ENCODE results near the gene SERPINB11. TPM values are rescaled to one million over a fixed set of nuclear protein-coding genes. Genes with fewer than 3 reads are reported as not detected.
A peak's percentile ranks its signal among the peaks of the same experiment; 100 is the strongest.

Gene SERPINB11
- polyA plus RNA-seq, 1 experiment = not detected

DNA sequence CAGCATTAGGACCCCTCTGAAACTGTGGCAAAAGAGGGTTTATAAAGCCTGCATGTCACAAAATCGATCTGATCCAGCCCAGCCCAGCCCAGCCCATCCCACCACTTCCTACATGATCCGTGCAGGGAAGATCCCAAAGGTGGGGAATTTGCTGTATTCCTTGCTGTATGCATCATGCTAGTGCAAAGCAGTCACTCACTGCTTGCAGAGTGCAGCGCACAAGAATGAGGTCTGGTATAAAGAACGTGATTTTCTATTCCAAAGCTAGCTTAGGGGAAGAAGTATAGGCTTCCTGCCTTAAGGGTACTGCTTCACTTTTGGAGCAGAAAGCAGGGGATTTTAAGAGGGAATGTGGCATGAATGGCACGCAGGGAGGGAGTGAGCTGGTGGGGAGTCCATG lies 18.9 kb upstream of the SERPINB11 start:
- no peak for DNase-seq (ENCODE audit: low read depth, low spot score)
- Histone ChIP-seq H3K9me3 (ENCODE audit: control insufficient read depth, insufficient read depth, low read length) (no peaks in the 10 kb centered on the region), H3K4me3 (ENCODE audit: low read depth, low read length) (no peak overlapping the region), H3K27ac (ENCODE audit: low read depth, low read length) (peak overlapping the region; percentile 59), H3K27me3 (ENCODE audit: control insufficient read depth, insufficient read depth, low read length) (no peaks in the 10 kb centered on the region)
- ChIA-PET POLR2A (no interaction called here), CTCF (interaction anchor here (0.9 to 2.1 kb wide), 2 partner anchors 165 to 173 kb away, joined by 3 to 8 read pairs; no protein-coding TSS in a partner anchor)
- TF ChIP-seq, protein P1, sequence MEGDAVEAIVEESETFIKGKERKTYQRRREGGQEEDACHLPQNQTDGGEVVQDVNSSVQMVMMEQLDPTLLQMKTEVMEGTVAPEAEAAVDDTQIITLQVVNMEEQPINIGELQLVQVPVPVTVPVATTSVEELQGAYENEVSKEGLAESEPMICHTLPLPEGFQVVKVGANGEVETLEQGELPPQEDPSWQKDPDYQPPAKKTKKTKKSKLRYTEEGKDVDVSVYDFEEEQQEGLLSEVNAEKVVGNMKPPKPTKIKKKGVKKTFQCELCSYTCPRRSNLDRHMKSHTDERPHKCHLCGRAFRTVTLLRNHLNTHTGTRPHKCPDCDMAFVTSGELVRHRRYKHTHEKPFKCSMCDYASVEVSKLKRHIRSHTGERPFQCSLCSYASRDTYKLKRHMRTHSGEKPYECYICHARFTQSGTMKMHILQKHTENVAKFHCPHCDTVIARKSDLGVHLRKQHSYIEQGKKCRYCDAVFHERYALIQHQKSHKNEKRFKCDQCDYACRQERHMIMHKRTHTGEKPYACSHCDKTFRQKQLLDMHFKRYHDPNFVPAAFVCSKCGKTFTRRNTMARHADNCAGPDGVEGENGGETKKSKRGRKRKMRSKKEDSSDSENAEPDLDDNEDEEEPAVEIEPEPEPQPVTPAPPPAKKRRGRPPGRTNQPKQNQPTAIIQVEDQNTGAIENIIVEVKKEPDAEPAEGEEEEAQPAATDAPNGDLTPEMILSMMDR (IDR thresholded peaks at IDR 0.05; ENCODE audit: low read depth, low read length) = no peak

DNA sequence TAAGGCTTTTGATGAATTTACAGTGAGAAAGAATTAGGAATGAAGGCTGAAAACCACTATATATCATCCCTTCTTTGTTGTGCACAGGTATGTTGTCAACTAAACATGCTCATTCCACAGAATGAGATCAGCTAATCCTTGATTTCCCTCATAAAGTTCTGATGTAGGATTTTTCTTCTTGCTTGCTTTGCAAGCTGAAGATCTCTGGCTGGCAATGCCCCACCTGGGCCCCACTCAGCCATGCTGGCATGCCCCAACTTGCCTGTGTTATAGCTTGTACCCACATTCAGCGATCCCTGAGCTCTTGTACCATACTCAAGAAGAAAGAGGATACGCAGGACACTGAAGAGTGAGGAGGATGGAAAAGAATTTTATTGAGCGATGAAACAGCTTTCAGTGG lies 18.0 kb upstream of the SERPINB11 start:
- ChIA-PET POLR2A (no interaction called here), CTCF (interaction anchor here (0.7 to 2.1 kb wide), 3 partner anchors 57 to 174 kb away, joined by 3 to 8 read pairs (median 3); no protein-coding TSS in a partner anchor)
- no peak for DNase-seq (ENCODE audit: low read depth, low spot score)
- Histone ChIP-seq H3K4me3 (ENCODE audit: low read depth, low read length) (no peak overlapping the region), H3K27me3 (ENCODE audit: control insufficient read depth, insufficient read depth, low read length) (no peaks in the 10 kb centered on the region), H3K27ac (ENCODE audit: low read depth, low read length) (no peak overlapping the region), H3K9me3 (ENCODE audit: control insufficient read depth, insufficient read depth, low read length) (no peaks in the 10 kb centered on the region)
- TF ChIP-seq, protein P1 (IDR thresholded peaks at IDR 0.05; ENCODE audit: low read depth, low read length) = no peak

DNA sequence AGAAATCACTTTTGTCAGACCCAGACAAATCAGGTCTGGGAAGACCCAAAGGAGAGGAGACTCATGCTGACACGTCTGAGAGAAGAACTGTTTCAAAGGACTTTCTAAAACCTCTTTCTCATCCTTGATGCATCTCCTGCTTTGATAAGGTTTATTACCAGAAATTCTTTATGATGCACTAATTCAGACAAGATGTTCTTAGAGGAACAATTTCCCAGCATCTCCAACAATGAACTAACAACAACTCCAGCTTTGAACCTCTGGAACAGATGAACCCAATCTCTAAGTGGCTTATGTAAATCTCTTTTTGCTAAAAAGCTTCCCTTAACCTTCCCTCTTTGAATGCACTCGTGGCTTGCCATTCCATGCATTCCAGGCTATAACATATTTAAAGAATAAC lies 15.9 kb upstream of the SERPINB11 start:
- Histone ChIP-seq H3K4me3 (ENCODE audit: low read depth, low read length) (no peak overlapping the region), H3K9me3 (ENCODE audit: control insufficient read depth, insufficient read depth, low read length) (no peaks in the 10 kb centered on the region), H3K27ac (ENCODE audit: low read depth, low read length) (no peak overlapping the region), H3K27me3 (ENCODE audit: control insufficient read depth, insufficient read depth, low read length) (no peaks in the 10 kb centered on the region)
- ChIA-PET POLR2A (no interaction called here), CTCF (no interaction called here)
- TF ChIP-seq, protein P1 (IDR thresholded peaks at IDR 0.05; ENCODE audit: low read depth, low read length) = no peak
- no peak for DNase-seq (ENCODE audit: low read depth, low spot score)

DNA sequence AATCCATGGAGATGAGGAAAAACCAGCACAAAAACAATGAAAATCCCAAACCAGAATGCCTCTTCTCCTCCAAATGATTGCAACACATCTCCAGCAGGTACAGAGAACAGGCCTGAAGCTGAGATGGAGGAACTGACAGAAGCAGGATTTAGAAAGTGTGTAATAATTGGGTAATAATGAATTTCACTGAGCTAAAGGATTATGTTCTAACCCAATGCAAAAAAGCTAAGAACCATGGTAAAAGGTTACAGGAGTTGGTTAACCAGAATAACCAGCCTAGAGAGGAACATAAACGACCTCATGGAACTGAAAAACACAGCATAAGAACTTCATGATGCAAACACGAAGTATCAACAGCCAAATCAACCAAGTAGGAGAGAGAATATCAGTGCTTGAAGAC lies 13.7 kb upstream of the SERPINB11 start:
- ChIA-PET CTCF (interaction anchor here (0.6 kb wide), 1 partner anchor 24 kb away, joined by 4 read pairs; no protein-coding TSS in a partner anchor), POLR2A (no interaction called here)
- Histone ChIP-seq H3K9me3 (ENCODE audit: control insufficient read depth, insufficient read depth, low read length) (no peaks in the 10 kb centered on the region), H3K4me3 (ENCODE audit: low read depth, low read length) (no peak overlapping the region), H3K27me3 (ENCODE audit: control insufficient read depth, insufficient read depth, low read length) (no peaks in the 10 kb centered on the region), H3K27ac (ENCODE audit: low read depth, low read length) (no peak overlapping the region)
- TF ChIP-seq, protein P1 (IDR thresholded peaks at IDR 0.05; ENCODE audit: low read depth, low read length) = no peak
- no peak for DNase-seq (ENCODE audit: low read depth, low spot score)

DNA sequence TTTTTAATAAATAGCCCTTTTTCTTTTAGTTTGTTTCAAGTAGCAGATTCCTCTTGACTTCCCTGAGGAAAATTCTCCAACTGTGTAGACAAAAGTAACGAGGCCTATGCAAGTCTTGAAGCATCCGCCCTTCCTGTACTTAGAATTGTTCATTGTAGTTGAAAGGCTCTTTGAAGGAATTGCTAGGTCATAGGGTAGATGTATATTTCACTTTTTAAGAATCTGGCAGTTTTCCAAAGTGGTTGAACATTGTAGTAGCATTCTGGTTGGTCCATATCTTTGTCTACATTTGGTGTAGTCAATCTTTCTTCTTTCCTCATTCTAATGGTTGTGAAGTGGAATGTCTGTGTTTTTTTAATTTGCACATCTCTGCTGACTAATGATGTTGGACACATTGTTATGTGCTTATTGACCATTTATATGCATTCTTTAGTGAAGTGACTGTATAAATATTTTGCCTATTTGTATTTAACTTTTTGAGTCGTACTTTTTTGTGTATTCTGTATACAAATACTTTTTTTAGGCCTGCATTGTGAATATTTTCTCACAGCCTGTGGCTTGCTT lies 5.6 kb upstream of the SERPINB11 start:
- POLR2A ChIA-PET = no interaction called here
- Histone ChIP-seq H3K4me3 (ENCODE audit: low read depth, low read length) (no peak overlapping the region), H3K27me3 (ENCODE audit: control insufficient read depth, insufficient read depth, low read length) (no peaks in the 10 kb centered on the region), H3K9me3 (ENCODE audit: control insufficient read depth, insufficient read depth, low read length) (no peaks in the 10 kb centered on the region), H3K27ac (ENCODE audit: low read depth, low read length) (no peak overlapping the region)
- no peak for DNase-seq (ENCODE audit: low read depth, low spot score)
- CTCF ChIA-PET = no interaction called here
- TF ChIP-seq, protein P1 (IDR thresholded peaks at IDR 0.05; ENCODE audit: low read depth, low read length) = no peak

All from AG04450 (cell line).